Ishikawa (cell line): ENCODE results near the gene MORC3.

ENCODE experiments used
- CEBPB ChIP-seq: IDR thresholded peaks from 2 replicates; pipeline ENCODE4 v1.6.1; 2012
- CREB1 ChIP-seq: IDR thresholded peaks from 2 replicates; pipeline ENCODE4 v1.6.1; 2012; ENCODE audit warnings: low read depth
- EGR1 ChIP-seq: IDR thresholded peaks from 2 replicates; pipeline ENCODE4 v1.6.1; 2012
- EP300 ChIP-seq: IDR thresholded peaks from 2 replicates; pipeline ENCODE4 v1.6.1; 2012; ENCODE audit warnings: borderline replicate concordance
- MAX ChIP-seq: IDR thresholded peaks from 2 replicates; pipeline ENCODE4 v1.6.1; 2012
- NFIC ChIP-seq: IDR thresholded peaks from 2 replicates; pipeline ENCODE4 v1.6.1; 2012
- RAD21 ChIP-seq: IDR thresholded peaks from 2 replicates; pipeline ENCODE4 v1.6.1; 2012; ENCODE audit warnings: low read depth
- REST ChIP-seq: IDR thresholded peaks from 2 replicates; pipeline ENCODE4 v1.6.1; 2012; ENCODE audit warnings: low read depth, mild to moderate bottlenecking
- TAF1 ChIP-seq: IDR thresholded peaks from 2 replicates; pipeline ENCODE4 v1.6.1; 2012; ENCODE audit warnings: low read depth, mild to moderate bottlenecking
- TEAD4 ChIP-seq: IDR thresholded peaks from 2 replicates; pipeline ENCODE4 v1.6.1; 2012
- YY1 ChIP-seq: IDR thresholded peaks from 2 replicates; pipeline ENCODE4 v1.6.1; 2012; ENCODE audit warnings: low read depth
- ZBTB7A ChIP-seq: IDR thresholded peaks from 2 replicates; pipeline ENCODE4 v1.6.1; 2012; ENCODE audit warnings: low read depth

GRCh38 chr21:36388835-36389234 lies 68.8 kb downstream of the MORC3 start:
- TF ChIP-seq REST (no peak), MAX (no peak), CEBPB (no peak), TEAD4 (no peak), CREB1 (no peak), EGR1 (no peak), EP300 (no peak), RAD21 (no peak), YY1 (no peak), NFIC (no peak), ZBTB7A (no peak), TAF1 (no peak)
